IMR-90 (cell line): ENCODE results near the gene ACACA. TPM values are rescaled to one million over a fixed set of nuclear protein-coding genes. Genes with fewer than 3 reads are reported as not detected.

ENCODE experiments used
- ATAC-seq: fragments of 200-7000 bp; cut with Tn5 transposase; 2 replicates; pipeline ENCODE4 v1.9.1; 2020; ENCODE audit warnings: low read depth, mild to moderate bottlenecking, moderate library complexity
- BruUV-seq: library from RNA; stranded (reverse); fragments of 400-500 nt; replicated peaks from 2 replicates; lab custom pipeline; 2021; lab: Mats Ljungman, UMichigan
- CTCF ChIA-PET: fragments of 300-600 bp; formaldehyde crosslinking; extraction: SDS; loops from one replicate; lab custom pipeline; 2021; ENCODE audit warnings: antibody characterized with exemption; lab: Yijun Ruan, JAX
- POLR2A ChIA-PET: fragments of 300-600 bp; sonication (Branson Sonifier 250); formaldehyde crosslinking; loops from one replicate; lab custom pipeline; 2022; ENCODE audit warnings: antibody characterized with exemption; ENCODE audit not compliant: unreplicated experiment; lab: Charles Lee
- DNase-seq: peaks from one replicate; pipeline ENCODE4 v3.0.0; 2013
- H2AFZ ChIP-seq: replicated peaks from 2 replicates; pipeline ENCODE3; 2013; ENCODE audit warnings: low read length, mild to moderate bottlenecking; ENCODE audit not compliant: poor library complexity
- H2AK5ac ChIP-seq: 2 replicates; pipeline ENCODE4 v1.6.1; 2013; ENCODE audit warnings: low read depth, low read length, inconsistent platforms
- H2AK9ac ChIP-seq: replicated peaks from 2 replicates; pipeline ENCODE3; 2013; ENCODE audit warnings: mild to moderate bottlenecking, low read depth, low read length, moderate library complexity; ENCODE audit not compliant: poor library complexity
- H2BK120ac ChIP-seq: 2 replicates; pipeline ENCODE4 v1.6.1; 2013; ENCODE audit warnings: low read depth, low read length, inconsistent platforms
- H2BK15ac ChIP-seq: 3 replicates; pipeline ENCODE4 v1.6.1; 2013; ENCODE audit warnings: low read depth, low read length, inconsistent platforms
- H2BK20ac ChIP-seq: 2 replicates; pipeline ENCODE4 v1.6.1; 2013; ENCODE audit warnings: low read depth, mild to moderate bottlenecking, inconsistent platforms, low read length, moderate library complexity
- H2BK5ac ChIP-seq: 2 replicates; pipeline ENCODE4 v1.6.1; 2013; ENCODE audit warnings: mild to moderate bottlenecking, low read depth, low read length, inconsistent platforms; ENCODE audit not compliant: poor library complexity, severe bottlenecking
- H3K14ac ChIP-seq: replicated peaks from 2 replicates; pipeline ENCODE4 v1.6.1; 2013; ENCODE audit warnings: low read depth, low read length, inconsistent platforms
- H3K18ac ChIP-seq: 2 replicates; pipeline ENCODE4 v1.6.1; 2013; ENCODE audit warnings: low read depth, low read length, control low read depth
- H3K23ac ChIP-seq: 2 replicates; pipeline ENCODE4 v1.6.1; 2013; ENCODE audit warnings: low read depth, low read length, inconsistent platforms
- H3K27ac ChIP-seq: 2 replicates; pipeline ENCODE4 v1.5.1; 2013; ENCODE audit warnings: mild to moderate bottlenecking, control low read depth, low read length; ENCODE audit not compliant: insufficient read depth
- H3K27me3 ChIP-seq: 2 replicates; pipeline ENCODE4 v1.6.1; 2013; ENCODE audit warnings: low read length; ENCODE audit not compliant: control insufficient read depth, insufficient read depth
- H3K36me3 ChIP-seq: 2 replicates; pipeline ENCODE4 v1.6.1; 2013; ENCODE audit warnings: low read length, mixed read lengths; ENCODE audit not compliant: control insufficient read depth, insufficient read depth
- H3K4ac ChIP-seq: 2 replicates; pipeline ENCODE4 v1.6.1; 2013; ENCODE audit warnings: low read depth, low read length, inconsistent platforms
- H3K4me1 ChIP-seq: 2 replicates; pipeline ENCODE4 v1.6.1; 2013; ENCODE audit warnings: low read length, mixed read lengths; ENCODE audit not compliant: control insufficient read depth, insufficient read depth
- H3K4me2 ChIP-seq: 2 replicates; pipeline ENCODE4 v1.6.1; 2013; ENCODE audit warnings: low read depth, mild to moderate bottlenecking, control low read depth, low read length, moderate library complexity
- H3K4me3 ChIP-seq: 2 replicates; pipeline ENCODE4 v1.5.1; 2013; ENCODE audit warnings: low read depth, mild to moderate bottlenecking, control low read depth, low read length, moderate library complexity; ENCODE audit not compliant: insufficient read depth
- H3K56ac ChIP-seq: 2 replicates; pipeline ENCODE4 v1.6.1; 2013; ENCODE audit warnings: low read length, inconsistent platforms; ENCODE audit not compliant: insufficient read depth; ENCODE audit errors: extremely low read depth
- H3K79me1 ChIP-seq, 2 experiments: 2 replicates each; pipeline ENCODE4 v1.6.1; 2013; ENCODE audit warnings: low read length in 2 of 2, inconsistent platforms in 1 of 2, low read depth in 1 of 2
- H3K9ac ChIP-seq: 2 replicates; pipeline ENCODE4 v1.6.1; 2013; ENCODE audit warnings: low read depth, low read length, control low read depth
- H3K9me1 ChIP-seq: 2 replicates; pipeline ENCODE4 v1.6.1; 2013; ENCODE audit warnings: low read length, inconsistent platforms; ENCODE audit not compliant: insufficient read depth
- H3K9me3 ChIP-seq: 2 replicates; pipeline ENCODE4 v1.6.1; 2013; ENCODE audit warnings: low read length; ENCODE audit not compliant: control insufficient read depth, insufficient read depth
- H4K20me1 ChIP-seq: 2 replicates; pipeline ENCODE4 v1.6.1; 2013; ENCODE audit warnings: low read length, inconsistent platforms; ENCODE audit not compliant: insufficient read depth
- H4K5ac ChIP-seq: 2 replicates; pipeline ENCODE4 v1.6.1; 2013; ENCODE audit warnings: mild to moderate bottlenecking, low read depth, low read length, control low read depth
- H4K8ac ChIP-seq, 2 experiments: 2 replicates each; pipeline ENCODE4 v1.6.1; 2013; ENCODE audit warnings: low read depth in 2 of 2, low read length in 2 of 2, control low read depth in 1 of 2, inconsistent platforms in 1 of 2
- H4K91ac ChIP-seq: 2 replicates; pipeline ENCODE4 v1.6.1; 2013; ENCODE audit warnings: low read depth, low read length, inconsistent platforms; ENCODE audit not compliant: insufficient read depth
- BHLHE40 ChIP-seq: fragments of 150-350 bp; IDR thresholded peaks from 2 replicates; pipeline ENCODE4 v1.6.1; 2016; ENCODE audit warnings: mild to moderate bottlenecking, low read depth, low read length
- CEBPB ChIP-seq: IDR thresholded peaks from 2 replicates; pipeline ENCODE4 v1.6.1; 2012; ENCODE audit warnings: low read depth, low read length, improper control_type of control experiment
- CTCF ChIP-seq: conservative IDR thresholded peaks from 2 replicates; pipeline ENCODE4 v1.5.1; 2012; ENCODE audit warnings: mild to moderate bottlenecking, low read depth, low read length, improper control_type of control experiment
- ELK1 ChIP-seq: fragments of 150-350 bp; IDR thresholded peaks from 2 replicates; pipeline ENCODE4 v1.6.1; 2016; ENCODE audit warnings: low read depth, mild to moderate bottlenecking, low read length, moderate library complexity, borderline replicate concordance
- FOS ChIP-seq: fragments of 150-350 bp; IDR thresholded peaks from 2 replicates; pipeline ENCODE4 v1.6.1; 2016; ENCODE audit warnings: low read depth, low read length
- MAFK ChIP-seq: IDR thresholded peaks from 2 replicates; pipeline ENCODE4 v1.6.1; 2012; ENCODE audit warnings: low read depth, low read length, improper control_type of control experiment
- POLR2A ChIP-seq: IDR thresholded peaks from 2 replicates; pipeline ENCODE4 v1.6.1; 2012; ENCODE audit warnings: mild to moderate bottlenecking, low read depth, low read length
- RAD21 ChIP-seq: IDR thresholded peaks from 2 replicates; pipeline ENCODE4 v1.6.1; 2012; ENCODE audit warnings: low read length, improper control_type of control experiment
- USF2 ChIP-seq: fragments of 150-350 bp; IDR thresholded peaks from 2 replicates; pipeline ENCODE4 v1.6.1; 2017; ENCODE audit warnings: mild to moderate bottlenecking, antibody characterized with exemption, low read length, low read depth
- WGBS, 2 experiments: methylation state at CpG; one replicate each; pipeline versions ENCODE4 v1.1.5 to v1.1.7; 2013; ENCODE audit warnings: missing lambda C conversion rate in 2 of 2; ENCODE audit not compliant: insufficient read length in 1 of 2; ENCODE audit errors: extremely low coverage in 2 of 2; 5-methylcytosine and 5-hydroxymethylcytosine counted together
- dilution Hi-C: fragments of 300-500 bp; cut with HindIII; formaldehyde crosslinking; loops from one replicate; pipeline ENCODE4 v1.14.3; 2018; ENCODE audit warnings: low sequenced_read_pairs; ENCODE audit not compliant: unreplicated experiment
- in situ Hi-C: fragments of 300-500 bp; cut with MboI; formaldehyde crosslinking; loops from 3 replicates; pipeline ENCODE4 v1.14.3; 2019; ENCODE audit warnings: low sequenced_read_pairs, inconsistent platforms, mixed read lengths
- intact Hi-C: fragments of 100-400 bp; cut with micrococcal nuclease; formaldehyde crosslinking; loops from 2 replicates; pipeline ENCODE4 v1.10.0; 2022
- polyA plus RNA-seq, 3 experiments: library from polyadenylated mRNA; depleted of rRNA; stranded (reverse); fragments of >200 nt; gene quantifications; 2 replicates each; pipeline ENCODE4 v1.2.3, GENCODE V29; 2012; ENCODE audit warnings: low replicate concordance in 1 of 3
- total RNA-seq: library from RNA; depleted of rRNA; stranded (reverse); fragments of >200 nt; gene quantifications from 2 replicates; pipeline ENCODE4 v1.2.3, GENCODE V29; 2012

The ACACA gene
- total and polyA plus RNA-seq, 2 of the 4 experiments (the other 2 are of a cell fraction): 21.3 to 39.1 TPM

GRCh38 chr17:37299257-37299980, 107.2 kb downstream of the ACACA start:
- H3K4me3 ChIP-seq: no peak overlapping the region
- no peak overlapping the region for H3K18ac ChIP-seq
- no peaks in the 10 kb centered on the region; the same call in 1 of the 2 replicates for H3K9me1 ChIP-seq
- H4K8ac ChIP-seq: peak overlapping the region in 1 of 2 experiments; percentile 40; a peak in 1 of 4 replicates
- no peak overlapping the region for H2AK5ac ChIP-seq
- peak overlapping the region; percentile 59; the same call in 1 of the 2 replicates for H4K5ac ChIP-seq
- H3K36me3 ChIP-seq: no peaks in the 10 kb centered on the region
- no peak overlapping the region for H3K56ac ChIP-seq
- H3K9me3 ChIP-seq: no peaks in the 10 kb centered on the region
- H3K27me3 ChIP-seq: no peaks in the 10 kb centered on the region
- no peak overlapping the region for H3K14ac ChIP-seq
- H3K79me1 ChIP-seq: peaks cover 0 to 27% of the 10 kb centered on the region in 2 experiments; a peak in 3 of 4 replicates
- H3K9ac ChIP-seq: no peak overlapping the region
- H2BK5ac ChIP-seq: no peak overlapping the region
- no peak overlapping the region for H2BK120ac ChIP-seq
- ATAC-seq (peak; percentile 27; the same call in 1 of the 2 replicates), DNase-seq (no peak)
- peaks cover 5% of the 10 kb centered on the region for H3K4me1 ChIP-seq
- intact Hi-C loops: no loop called here
- no peak overlapping the region for H3K27ac ChIP-seq
- H2BK15ac ChIP-seq: no peak overlapping the region
- ChIA-PET CTCF (interaction anchor here (0.6 to 1.4 kb wide), 3 partner anchors 12 to 187 kb away, joined by 3 to 4 read pairs (median 3); no protein-coding TSS in a partner anchor), POLR2A (no interaction called here)
- H3K4ac ChIP-seq: no peak overlapping the region
- peak overlapping the region; percentile 38; the same call in 1 of the 2 replicates for H3K4me2 ChIP-seq
- no CpG with 5 or more reads among the region's 7 CpGs for WGBS, 2 experiments
- no peak overlapping the region for H2AFZ ChIP-seq
- 0 out of 2 replicates have a peak, but pooled peaks cover 2% of the 10 kb centered on the region for H4K20me1 ChIP-seq
- H2BK20ac ChIP-seq: no peak overlapping the region
- no peak for TF ChIP-seq USF2
- TF ChIP-seq FOS: no peak
- TF ChIP-seq BHLHE40: no peak
- no peak for TF ChIP-seq RAD21
- TF ChIP-seq CTCF: no peak
- no peak for TF ChIP-seq MAFK
- TF ChIP-seq CEBPB: no peak
- no peak for TF ChIP-seq ELK1
- TF ChIP-seq POLR2A: no peak
- in situ Hi-C loops: no loop called here
- dilution Hi-C loops: no loop called here
- BruUV-seq: no TSS peak
- 0 out of 2 replicates have a peak overlapping the region, but pooled peaks have one; percentile 26 for H3K23ac ChIP-seq
- H2AK9ac ChIP-seq: no peak overlapping the region
- H4K91ac ChIP-seq: no peak overlapping the region
